Testis (tissue), 3 donors: Measurements from ENCODE around the gene PCDHA3. TPM values are rescaled to one million over a fixed set of nuclear protein-coding genes. Genes with fewer than 3 reads are reported as not detected.
"Not testable (repeated sequence)": the region's sequence is repeated elsewhere in the genome, so short reads cannot be mapped to it uniquely, and the experiment has no call there.

Source experiments
- DNase-seq: peaks from one replicate; pipeline ENCODE4 v3.0.0-alpha.2; 2019
- H3K27ac ChIP-seq, 2 donors: fragments of 200-600 bp; sonication (generic); one replicate each; pipeline ENCODE4 v1.5.1; 2019
- H3K27me3 ChIP-seq: fragments of 200-600 bp; sonication (generic); one replicate; pipeline ENCODE4 v1.5.1; 2019
- H3K36me3 ChIP-seq: fragments of 200-600 bp; sonication (generic); one replicate; pipeline ENCODE4 v1.5.1; 2017; ENCODE audit warnings: low read depth; ENCODE audit errors: missing control alignments
- H3K4me1 ChIP-seq: fragments of 200-600 bp; sonication (generic); one replicate; pipeline ENCODE4 v1.5.1; 2019
- H3K4me3 ChIP-seq, 2 donors: fragments of 200-600 bp; sonication (generic); one replicate each; pipeline ENCODE4 v1.5.1; 2017 to 2019
- H3K9me3 ChIP-seq: fragments of 200-600 bp; sonication (generic); one replicate; pipeline ENCODE4 v1.5.1; 2017
- CTCF ChIP-seq, 3 experiments: fragments of 450-650 bp in 2 of 3; fragments of 200-600 bp in 1 of 3; sonication (generic) in 1 of 3; IDR thresholded peaks; one replicate each; pipeline ENCODE4 v1.5.1; 2016 to 2019; ENCODE audit warnings: antibody characterized with exemption in 3 of 3, mild to moderate bottlenecking in 2 of 3, moderate library complexity in 1 of 3
- POLR2A ChIP-seq: fragments of 450-650 bp; IDR thresholded peaks from one replicate; pipeline ENCODE4 v1.6.1; 2017; ENCODE audit warnings: antibody characterized with exemption, mild to moderate bottlenecking, moderate library complexity
- WGBS, 2 donors: methylation state at CpG; one replicate each; pipeline ENCODE4 v1.1.5; 2018; 5-methylcytosine and 5-hydroxymethylcytosine counted together
- intact Hi-C: fragments of 100-400 bp; cut with DNase I; formaldehyde crosslinking; loops from one replicate; pipeline ENCODE4 v1.15.1; 2023; ENCODE audit warnings: low total_unique reads
- polyA plus RNA-seq: library from polyadenylated mRNA; stranded (reverse); fragments of 350-450 nt; fragmentation: Illumina TruSeq; extraction: RNeasy Lipid Tissue Mini Kit (QIAGEN cat#74804); gene quantifications from one replicate; pipeline ENCODE4 v1.2.3, GENCODE V29; 2014; ENCODE audit warnings: low read depth, low replicate concordance; ENCODE audit not compliant: insufficient read depth
- total RNA-seq, 2 donors: library from RNA; depleted of rRNA; stranded (reverse); fragments of >200 nt; gene quantifications; one replicate each; pipeline ENCODE4 v1.2.3, GENCODE V29; 2016

PCDHA3 gene
- total and polyA plus RNA-seq, 3 donors from 2014 or later: 0.74 to 2.0 (median 0.79) TPM

DNA sequence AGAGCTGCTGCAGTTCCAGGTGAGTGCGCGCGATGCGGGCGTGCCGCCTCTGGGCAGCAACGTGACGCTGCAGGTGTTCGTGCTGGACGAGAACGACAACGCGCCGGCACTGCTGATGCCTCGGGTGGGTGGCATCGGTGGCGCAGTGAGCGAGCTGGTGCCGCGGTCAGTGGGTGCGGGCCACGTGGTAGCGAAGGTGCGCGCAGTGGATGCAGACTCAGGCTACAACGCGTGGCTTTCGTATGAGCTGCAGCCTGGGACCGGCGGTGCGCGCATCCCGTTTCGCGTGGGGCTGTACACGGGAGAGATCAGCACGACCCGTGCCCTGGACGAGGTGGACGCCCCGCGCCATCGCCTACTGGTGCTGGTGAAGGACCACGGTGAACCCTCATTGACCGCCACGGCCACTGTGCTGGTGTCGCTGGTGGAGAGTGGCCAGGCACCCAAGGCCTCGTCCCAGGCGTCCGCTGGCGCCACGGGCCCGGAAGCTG, 2.0 kb downstream of the PCDHA3 start:
- Histone ChIP-seq H3K9me3 (no peaks in the 10 kb centered on the region), H3K4me3 (no peak overlapping the region), H3K4me1 (no peaks in the 10 kb centered on the region), H3K36me3 (no peaks in the 10 kb centered on the region), H3K27me3 (no peaks in the 10 kb centered on the region), H3K27ac (no peak overlapping the region)
- intact Hi-C loops: no loop called here
- TF ChIP-seq CTCF (IDR thresholded peaks at IDR 0.05) (no peak), POLR2A (no peak)
- DNase-seq: no peak
- WGBS, 2 donors: 26% methylated on average over 52 of the region's 53 CpGs; no CpG with 5 or more reads in 1 of the 2 donors

DNA sequence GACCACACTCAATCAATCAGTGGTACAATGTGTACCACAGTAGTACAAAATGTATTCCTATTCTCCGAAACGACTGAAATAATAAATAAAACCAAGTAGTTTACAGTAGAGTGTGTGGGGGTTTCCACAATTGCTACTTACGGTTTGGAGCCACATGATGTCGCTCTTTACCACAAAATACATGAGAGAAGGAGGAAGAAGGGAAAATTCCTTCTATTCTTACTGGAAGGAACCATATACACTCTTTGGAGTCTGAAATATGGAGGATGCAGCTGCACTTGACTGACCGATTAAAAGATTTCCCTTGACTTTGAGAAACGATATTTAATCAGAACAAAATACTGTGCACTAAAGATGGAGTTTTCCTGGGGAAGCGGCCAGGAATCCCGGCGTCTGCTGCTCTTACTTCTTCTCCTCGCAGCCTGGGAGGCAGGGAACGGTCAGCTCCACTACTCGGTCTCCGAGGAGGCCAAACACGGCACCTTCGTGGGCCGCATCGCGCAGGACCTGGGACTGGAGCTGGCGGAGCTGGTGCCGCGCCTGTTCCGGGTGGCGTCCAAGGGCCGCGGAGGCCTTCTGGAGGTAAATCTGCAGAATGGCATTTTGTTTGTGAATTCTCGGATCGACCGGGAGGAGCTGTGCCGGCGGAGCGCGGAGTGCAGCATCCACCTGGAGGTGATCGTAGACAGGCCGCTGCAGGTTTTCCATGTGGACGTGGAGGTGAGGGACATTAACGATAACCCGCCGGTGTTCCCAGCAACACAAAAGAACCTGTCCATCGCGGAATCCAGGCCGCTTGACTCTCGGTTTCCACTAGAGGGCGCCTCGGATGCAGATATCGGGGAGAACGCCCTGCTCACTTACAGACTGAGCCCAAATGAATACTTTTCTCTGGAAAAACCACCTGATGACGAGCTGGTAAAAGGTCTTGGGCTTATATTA, 6.2 kb downstream of the PCDHA3 start, which contains the start of gene PCDHA4:
PCDHA4 (plus strand) TSS at position 235 of the 942 bp plus-strand sequence.
- Histone ChIP-seq H3K27me3 (no peaks in the 10 kb centered on the region), H3K36me3 (no peaks in the 10 kb centered on the region), H3K9me3 (no peaks in the 10 kb centered on the region), H3K27ac (peak within 1 kb of the TSS in 1 of 2 donors; percentile 59), H3K4me1 (no peaks in the 10 kb centered on the region), H3K4me3 (peak within 1 kb of the TSS; percentile 47 to 61)
- DNase-seq: peak; percentile 87
- 13 to 21% methylated on average over 13 to 43 of the region's 47 CpGs for WGBS, 2 donors
- intact Hi-C loops: no loop called here
- TF ChIP-seq POLR2A (no peak), CTCF (IDR thresholded peaks at IDR 0.05) (peak; percentile 26 to 46 (median 30))

DNA sequence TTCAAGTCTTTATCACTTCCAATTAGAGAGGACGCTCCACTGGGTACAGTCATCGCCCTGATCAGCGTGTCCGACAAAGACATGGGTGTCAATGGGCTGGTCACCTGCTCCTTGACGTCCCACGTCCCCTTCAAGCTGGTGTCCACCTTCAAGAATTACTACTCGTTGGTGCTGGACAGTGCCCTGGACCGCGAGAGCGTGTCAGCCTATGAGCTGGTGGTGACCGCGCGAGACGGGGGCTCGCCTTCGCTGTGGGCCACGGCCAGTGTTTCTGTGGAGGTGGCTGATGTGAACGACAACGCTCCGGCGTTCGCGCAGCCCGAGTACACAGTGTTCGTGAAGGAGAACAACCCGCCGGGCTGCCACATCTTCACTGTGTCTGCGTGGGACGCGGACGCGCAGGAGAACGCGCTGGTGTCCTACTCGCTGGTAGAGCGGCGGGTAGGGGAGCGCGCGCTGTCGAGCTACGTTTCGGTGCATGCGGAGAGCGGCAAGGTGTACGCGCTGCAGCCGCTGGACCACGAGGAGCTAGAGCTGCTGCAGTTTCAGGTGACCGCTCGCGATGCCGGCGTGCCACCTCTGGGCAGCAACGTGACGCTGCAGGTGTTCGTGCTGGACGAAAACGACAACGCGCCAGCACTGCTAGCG, 7.5 kb downstream of the PCDHA3 start:
- H3K4me1 ChIP-seq, H3K36me3 ChIP-seq, H3K4me3 ChIP-seq, intact Hi-C loops, H3K27me3 ChIP-seq, H3K9me3 ChIP-seq, DNase-seq, H3K27ac ChIP-seq: not testable (repeated sequence)
- 44 to 58% methylated on average over 53 to 62 of the region's 62 CpGs for WGBS, 2 donors

DNA sequence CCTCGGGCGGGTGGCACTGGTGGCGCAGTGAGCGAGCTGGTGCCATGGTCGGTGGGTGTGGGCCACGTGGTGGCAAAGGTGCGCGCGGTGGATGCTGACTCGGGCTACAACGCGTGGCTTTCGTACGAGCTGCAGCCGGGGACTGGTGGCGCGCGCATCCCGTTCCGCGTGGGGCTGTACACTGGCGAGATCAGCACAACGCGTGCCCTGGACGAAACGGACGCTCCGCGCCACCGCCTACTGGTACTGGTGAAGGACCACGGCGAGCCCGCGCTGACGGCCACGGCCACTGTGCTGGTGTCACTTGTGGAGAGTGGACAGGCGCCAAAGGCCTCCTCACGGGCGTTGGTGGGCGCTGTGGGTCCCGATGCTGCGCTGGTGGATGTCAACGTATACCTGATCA, 8.0 kb downstream of the PCDHA3 start:
- WGBS, 2 donors: 51 to 57% methylated on average over 18 to 41 of the region's 43 CpGs
- intact Hi-C loops: no loop called here
- H3K27ac ChIP-seq: no peak overlapping the region
- no peak overlapping the region for H3K4me3 ChIP-seq
- H3K4me1 ChIP-seq: no peaks in the 10 kb centered on the region
- DNase-seq: no peak
- H3K36me3 ChIP-seq: no peaks in the 10 kb centered on the region
- no peaks in the 10 kb centered on the region for H3K9me3 ChIP-seq
- no peaks in the 10 kb centered on the region for H3K27me3 ChIP-seq
- TF ChIP-seq CTCF (IDR thresholded peaks at IDR 0.05) (no peak), POLR2A (no peak)
